Measurements from ENCODE around the gene KRTAP10-7.
"Not testable (repeated sequence)": the region's sequence is repeated elsewhere in the genome, so short reads cannot be mapped to it uniquely, and the experiment has no call there.

DNA sequence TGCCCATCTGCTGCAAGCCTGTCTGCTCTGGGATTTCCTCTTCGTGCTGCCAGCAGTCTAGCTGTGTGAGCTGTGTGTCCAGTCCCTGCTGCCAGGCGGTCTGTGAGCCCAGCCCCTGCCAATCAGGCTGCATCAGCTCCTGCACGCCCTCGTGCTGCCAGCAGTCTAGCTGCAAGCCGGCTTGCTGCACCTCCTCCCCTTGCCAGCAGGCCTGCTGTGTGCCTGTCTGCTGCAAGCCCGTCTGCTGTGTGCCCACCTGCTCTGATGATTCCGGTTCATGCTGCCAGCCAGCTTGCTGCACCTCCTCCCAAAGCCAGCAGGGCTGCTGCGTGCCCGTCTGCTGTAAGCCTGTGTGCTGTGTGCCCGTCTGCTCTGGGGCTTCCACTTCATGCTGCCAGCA lies 694 bp downstream of the KRTAP10-7 start:
- not testable (repeated sequence) for TF ChIP-seq CTCF, EP300 (IDR thresholded peaks at IDR 0.05)

All from tibial nerve (tissue), 4 donors.